ENCODE data around the gene LLGL2.

The LLGL2 gene

DNA sequence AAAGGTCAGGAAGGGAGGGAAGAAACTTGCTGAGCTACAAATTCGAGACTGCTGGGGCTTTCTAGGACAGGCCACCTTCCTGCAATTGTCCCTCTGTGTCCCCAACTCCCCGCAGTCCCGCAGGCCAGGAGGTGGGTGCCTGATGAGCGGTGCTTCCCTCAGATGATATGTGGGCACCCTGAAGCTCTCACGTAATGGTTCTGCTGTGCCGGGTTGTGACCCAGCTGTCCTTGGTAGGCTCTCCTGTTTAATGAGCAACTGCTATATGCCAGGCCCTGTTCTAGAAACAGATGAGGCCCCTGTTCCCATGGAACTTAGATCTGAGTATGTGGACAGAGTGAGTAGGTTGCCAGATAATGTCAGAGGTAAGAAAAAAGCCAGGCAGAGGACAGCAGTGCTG lies 40.1 kb downstream of the LLGL2 start:
- no peak for DNase-seq (ENCODE audit: low read depth)
- no peak overlapping the region for H3K4me3 ChIP-seq (ENCODE audit: low read depth, low read length)
- no peak for TF ChIP-seq CTCF (IDR thresholded peaks at IDR 0.05; ENCODE audit: control insufficient read depth, extremely low read depth, insufficient read depth)

DNA sequence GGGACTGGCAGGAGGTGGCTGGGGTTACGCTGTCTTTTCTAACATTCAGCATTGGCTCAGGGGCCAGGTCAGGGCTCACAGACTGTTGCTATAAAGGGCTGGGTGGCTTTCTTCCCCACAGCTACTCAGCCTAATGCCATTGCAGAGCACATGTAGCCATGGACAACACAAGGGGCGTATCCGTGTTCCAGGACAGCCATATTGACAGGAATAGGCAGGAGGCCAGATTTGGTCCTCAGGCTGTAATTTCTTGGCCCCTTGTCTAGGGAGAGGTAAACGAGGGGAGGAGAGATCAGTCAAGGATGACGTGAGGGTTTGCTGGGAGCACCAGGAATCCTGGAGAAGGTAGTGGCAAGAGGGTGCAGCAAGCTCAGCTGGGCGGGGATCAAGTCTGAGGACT lies 40.9 kb downstream of the LLGL2 start:
- TF ChIP-seq CTCF (IDR thresholded peaks at IDR 0.05; ENCODE audit: control insufficient read depth, extremely low read depth, insufficient read depth): no peak
- DNase-seq (ENCODE audit: low read depth): no peak
- H3K4me3 ChIP-seq (ENCODE audit: low read depth, low read length): no peak overlapping the region

DNA sequence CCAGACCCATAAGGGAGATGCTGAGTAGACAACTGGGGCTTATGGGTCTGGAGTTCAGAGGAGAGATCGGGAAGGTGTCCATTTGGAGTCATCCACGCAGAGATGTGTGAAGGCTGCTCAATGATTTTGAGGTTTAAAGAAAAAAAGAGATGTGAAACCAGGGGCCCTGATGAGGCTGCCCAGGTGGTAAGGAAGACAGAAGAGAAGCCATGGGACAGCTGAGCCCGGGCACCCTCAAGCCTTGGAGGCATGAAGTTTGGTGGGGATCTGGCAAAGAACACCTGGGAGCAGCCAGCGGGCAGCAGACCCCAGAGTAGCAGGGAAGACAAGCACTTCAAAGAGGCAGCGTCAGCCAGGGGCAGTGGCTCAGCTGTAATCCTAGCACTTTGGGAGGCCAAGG lies 41.3 kb downstream of the LLGL2 start:
- H3K4me3 ChIP-seq (ENCODE audit: low read depth, low read length): no peak overlapping the region
- no peak for DNase-seq (ENCODE audit: low read depth)
- no peak for TF ChIP-seq CTCF (IDR thresholded peaks at IDR 0.05; ENCODE audit: control insufficient read depth, extremely low read depth, insufficient read depth)

DNA sequence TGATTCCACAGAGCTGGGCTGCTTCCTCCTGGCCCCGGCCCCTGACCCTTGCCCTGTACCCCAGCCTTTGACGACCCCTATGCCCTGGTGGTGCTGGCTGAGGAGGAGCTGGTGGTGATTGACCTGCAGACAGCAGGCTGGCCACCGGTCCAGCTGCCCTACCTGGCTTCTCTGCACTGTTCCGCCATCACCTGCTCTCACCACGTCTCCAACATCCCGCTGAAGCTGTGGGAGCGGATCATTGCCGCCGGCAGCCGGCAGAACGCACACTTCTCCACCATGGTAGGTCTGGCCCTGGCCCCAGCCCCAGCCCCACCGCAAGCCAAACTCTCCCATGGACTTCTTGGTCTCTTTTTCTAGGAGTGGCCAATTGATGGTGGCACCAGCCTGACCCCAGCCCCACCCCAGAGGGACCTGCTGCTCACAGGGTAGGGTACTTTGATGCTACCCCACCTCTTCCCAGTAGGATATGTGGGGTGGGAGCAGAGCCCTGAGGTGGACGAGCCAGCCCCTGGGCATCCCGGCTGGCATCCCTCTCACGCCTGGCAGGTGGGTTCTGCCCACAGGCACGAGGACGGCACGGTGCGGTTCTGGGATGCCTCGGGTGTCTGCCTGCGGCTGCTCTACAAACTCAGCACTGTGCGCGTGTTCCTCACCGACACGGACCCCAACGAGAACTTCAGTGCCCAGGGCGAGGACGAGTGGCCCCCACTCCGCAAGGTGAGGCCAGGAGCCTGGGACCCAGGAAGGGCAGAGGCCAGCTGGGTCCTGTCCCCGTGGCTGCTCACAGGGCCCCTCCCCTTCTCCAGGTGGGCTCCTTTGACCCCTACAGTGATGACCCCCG lies 43.1 kb downstream of the LLGL2 start:
- DNase-seq (ENCODE audit: low read depth): no peak
- TF ChIP-seq CTCF (IDR thresholded peaks at IDR 0.05; ENCODE audit: control insufficient read depth, extremely low read depth, insufficient read depth): no peak
- no peak overlapping the region for H3K4me3 ChIP-seq (ENCODE audit: low read depth, low read length)

- TF ChIP-seq CTCF (IDR thresholded peaks at IDR 0.05; ENCODE audit: control insufficient read depth, extremely low read depth, insufficient read depth): no peak
- no peak for DNase-seq (ENCODE audit: low read depth)
- no peak overlapping the region for H3K4me3 ChIP-seq (ENCODE audit: low read depth, low read length)
Observed at GRCh38 chr17:75570034-75570676, 44.7 kb downstream of the LLGL2 start.

DNA sequence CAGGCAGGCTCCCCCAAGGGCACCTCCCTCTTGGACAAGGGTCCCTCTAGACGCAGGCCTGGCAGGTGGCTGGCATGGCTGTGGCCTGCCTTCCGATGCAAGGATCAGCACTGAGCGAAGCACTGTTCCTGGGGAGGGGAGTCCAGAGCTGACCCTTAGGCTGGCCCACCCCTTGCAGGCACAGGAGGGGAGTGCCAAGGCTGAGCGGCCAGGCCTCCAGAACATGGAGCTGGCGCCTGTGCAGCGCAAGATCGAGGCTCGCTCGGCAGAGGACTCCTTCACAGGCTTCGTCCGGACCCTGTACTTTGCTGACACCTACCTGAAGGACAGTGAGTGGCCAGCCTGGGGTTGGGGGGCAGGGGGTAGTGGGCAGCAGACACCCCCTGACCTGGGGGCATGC lies 45.3 kb downstream of the LLGL2 start:
- TF ChIP-seq CTCF (IDR thresholded peaks at IDR 0.05; ENCODE audit: control insufficient read depth, extremely low read depth, insufficient read depth): no peak
- H3K4me3 ChIP-seq (ENCODE audit: low read depth, low read length): no peak overlapping the region
- no peak for DNase-seq (ENCODE audit: low read depth)

Data from LNCaP clone FGC (cell line).